Central memory CD8-positive, alpha-beta T cell (primary cell): ENCODE measurements around the gene KRTAP10-2.
"Not testable (repeated sequence)": the region's sequence is repeated elsewhere in the genome, so short reads cannot be mapped to it uniquely, and the experiment has no call there.

Source experiments
- ATAC-seq: fragments of 150-1000 bp; cut with Tn5 transposase; replicated peaks from 2 replicates; pipeline ENCODE4 v1.10.0; 2022; ENCODE audit warnings: mild to moderate bottlenecking, moderate FRiP score, moderate number of reproducible peaks; ENCODE audit not compliant: poor library complexity, severe bottlenecking; ENCODE audit errors: extremely low read depth
- DNase-seq, 2 donors: peaks; one replicate each; pipeline ENCODE4 v3.0.0; 2021; ENCODE audit warnings: low spot score in 2 of 2
- H3K27ac Mint-ChIP-seq: one replicate; pipeline ENCODE4 v1.8.0; 2022; ENCODE audit warnings: low read depth, mild to moderate bottlenecking, moderate library complexity, mixed read lengths
- H3K27me3 Mint-ChIP-seq: one replicate; pipeline ENCODE4 v1.8.0; 2022; ENCODE audit warnings: mixed read lengths
- H3K36me3 Mint-ChIP-seq: one replicate; pipeline ENCODE4 v1.8.0; 2022; ENCODE audit warnings: mild to moderate bottlenecking, moderate library complexity, mixed read lengths; ENCODE audit not compliant: insufficient read depth
- H3K4me1 Mint-ChIP-seq: one replicate; pipeline ENCODE4 v1.8.0; 2022; ENCODE audit warnings: mixed read lengths
- H3K4me3 Mint-ChIP-seq: one replicate; pipeline ENCODE4 v1.8.0; 2022; ENCODE audit warnings: mild to moderate bottlenecking, moderate library complexity, mixed read lengths
- H3K9me3 Mint-ChIP-seq: one replicate; pipeline ENCODE4 v1.8.0; 2022; ENCODE audit warnings: mixed read lengths

KRTAP10-2 gene

GRCh38 chr21:44550807-44551206 lies 498 bp downstream of the KRTAP10-2 start:
- ATAC-seq (no peak), DNase-seq (no peak)
- Mint-ChIP-seq H3K4me1 (peaks cover 33% of the 10 kb centered on the region), H3K4me3 (no peak overlapping the region), H3K27ac (peak overlapping the region; percentile 57), H3K36me3 (peaks cover 6% of the 10 kb centered on the region), H3K27me3 (no peaks in the 10 kb centered on the region), H3K9me3 (peaks cover 20% of the 10 kb centered on the region)

DNA sequence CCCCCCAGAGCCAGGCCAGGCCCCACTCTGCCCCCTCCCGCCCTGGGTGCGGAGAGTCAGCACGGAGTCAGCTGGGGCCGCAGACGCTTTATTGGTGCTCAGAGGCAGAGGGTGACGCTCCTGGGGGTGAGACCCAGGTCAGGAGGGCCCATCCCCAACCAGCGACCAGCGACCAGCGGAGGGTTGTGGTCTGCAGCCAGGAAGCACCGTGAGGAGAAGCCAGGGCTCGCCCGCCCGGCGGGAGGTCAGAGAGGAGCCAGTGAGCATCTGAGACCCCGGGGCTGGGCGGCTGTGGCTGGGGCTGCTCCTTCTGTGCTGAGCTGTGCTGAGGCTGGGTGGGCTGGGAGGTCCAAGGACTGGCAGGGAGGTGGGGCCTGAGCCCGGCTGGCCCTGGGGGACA lies 1.0 kb downstream of the KRTAP10-2 start:
- not testable (repeated sequence) for DNase-seq, H3K36me3 Mint-ChIP-seq, H3K4me3 Mint-ChIP-seq, H3K27me3 Mint-ChIP-seq, ATAC-seq
- H3K4me1 Mint-ChIP-seq = peaks cover 33% of the 10 kb centered on the region
- H3K27ac Mint-ChIP-seq = peak overlapping the region; percentile 57
- H3K9me3 Mint-ChIP-seq = peaks cover 23% of the 10 kb centered on the region

DNA sequence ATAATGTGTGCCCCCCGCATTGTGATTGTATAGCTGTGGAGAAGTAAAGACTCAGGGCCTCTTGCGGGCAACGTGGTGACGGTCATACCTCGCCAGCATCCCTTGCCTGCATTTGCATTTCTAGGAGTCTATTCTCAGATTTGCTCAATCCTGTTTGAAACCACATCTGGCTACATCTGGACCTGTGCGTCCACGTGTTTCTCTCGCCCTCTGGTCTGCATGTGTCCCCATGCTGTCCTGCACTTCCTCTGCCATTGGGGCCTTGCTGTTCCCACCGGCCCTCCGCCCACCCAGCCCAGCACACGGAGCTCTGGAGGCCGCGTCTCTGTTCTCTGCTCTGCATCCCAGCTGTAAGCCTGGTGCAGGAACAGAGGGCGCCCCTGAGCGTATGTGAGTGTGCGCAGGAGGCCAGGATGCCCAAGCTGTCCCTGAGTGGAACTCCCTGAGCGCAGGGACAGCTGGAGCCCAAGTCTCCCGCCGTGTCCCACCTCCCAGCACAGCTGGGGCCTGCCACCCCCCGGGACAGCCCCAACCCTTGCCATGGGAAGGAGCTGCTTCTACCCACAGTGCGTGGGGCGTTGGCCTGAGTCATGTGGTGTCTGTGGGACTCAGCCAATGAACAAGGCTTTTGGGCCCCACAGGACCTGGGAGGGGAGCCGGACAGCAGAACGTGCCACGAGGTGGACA lies 1.6 kb downstream of the KRTAP10-2 start:
- H3K27ac Mint-ChIP-seq = no peak overlapping the region
- ATAC-seq (no peak), DNase-seq (no peak)
- H3K27me3 Mint-ChIP-seq = no peaks in the 10 kb centered on the region
- peaks cover 6% of the 10 kb centered on the region for H3K36me3 Mint-ChIP-seq
- peaks cover 33% of the 10 kb centered on the region for H3K4me1 Mint-ChIP-seq
- H3K4me3 Mint-ChIP-seq = no peak overlapping the region
- peaks cover 23% of the 10 kb centered on the region for H3K9me3 Mint-ChIP-seq

DNA sequence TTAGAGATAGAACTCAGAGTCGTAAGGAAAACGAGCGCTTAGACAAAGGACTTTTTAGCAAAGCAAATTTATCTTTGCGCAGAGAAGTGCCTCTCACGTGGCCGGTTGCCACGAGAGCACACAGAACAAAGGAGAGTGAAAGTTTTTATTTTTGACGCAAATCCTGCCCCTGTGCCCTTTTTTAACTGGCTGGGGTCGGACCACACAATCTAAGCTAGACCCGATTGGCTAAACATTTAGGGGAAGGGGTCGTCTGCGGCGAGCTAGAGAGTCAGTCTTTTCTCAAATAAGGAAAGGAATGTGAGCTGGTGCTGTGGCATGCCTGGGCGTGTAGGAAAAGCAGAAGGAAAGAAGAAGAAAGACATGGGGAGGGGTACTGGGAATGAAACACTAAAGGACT lies 2.4 kb downstream of the KRTAP10-2 start:
- Mint-ChIP-seq H3K4me3 (no peak overlapping the region), H3K9me3 (peaks cover 23% of the 10 kb centered on the region), H3K27ac (peak overlapping the region; percentile 90), H3K36me3 (peaks cover 6% of the 10 kb centered on the region), H3K27me3 (no peaks in the 10 kb centered on the region), H3K4me1 (peaks cover 33% of the 10 kb centered on the region)
- no peak for ATAC-seq
- DNase-seq = no peak

DNA sequence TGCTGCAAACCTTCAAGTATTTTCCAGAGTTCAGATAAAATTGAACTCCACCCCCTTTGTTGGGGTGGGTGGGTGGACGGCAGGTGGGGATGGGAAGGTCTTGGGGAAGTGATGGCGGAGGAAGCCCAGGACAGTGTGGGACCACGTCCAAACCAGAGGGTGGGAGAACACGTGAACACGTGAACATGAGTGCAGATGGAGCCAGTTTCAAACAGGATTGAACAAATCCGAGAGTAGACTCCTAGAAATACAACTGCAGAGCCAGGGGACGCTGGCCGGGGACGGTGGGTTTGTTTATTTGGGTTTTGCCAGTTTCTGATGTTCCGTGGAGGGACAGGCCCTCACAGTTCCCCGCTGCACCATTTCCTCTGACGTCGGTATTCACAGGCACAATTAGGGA lies 2.9 kb downstream of the KRTAP10-2 start:
- peaks cover 33% of the 10 kb centered on the region for H3K4me1 Mint-ChIP-seq
- H3K27me3 Mint-ChIP-seq = no peaks in the 10 kb centered on the region
- ATAC-seq = no peak
- peak overlapping the region; percentile 90 for H3K27ac Mint-ChIP-seq
- DNase-seq = no peak
- H3K36me3 Mint-ChIP-seq = peaks cover 6% of the 10 kb centered on the region
- peak overlapping the region; percentile 69 for H3K4me3 Mint-ChIP-seq
- peaks cover 21% of the 10 kb centered on the region for H3K9me3 Mint-ChIP-seq

- no peaks in the 10 kb centered on the region for H3K27me3 Mint-ChIP-seq
- H3K4me3 Mint-ChIP-seq = peak overlapping the region; percentile 69
- H3K9me3 Mint-ChIP-seq = peaks cover 17% of the 10 kb centered on the region
- ATAC-seq = peak; percentile 86
- peaks cover 6% of the 10 kb centered on the region for H3K36me3 Mint-ChIP-seq
- DNase-seq = peak in 1 of 2 donors; percentile 16
- peaks cover 33% of the 10 kb centered on the region for H3K4me1 Mint-ChIP-seq
- peak overlapping the region; percentile 90 for H3K27ac Mint-ChIP-seq
Measured at GRCh38 chr21:44547656-44548331, 3.5 kb downstream of the KRTAP10-2 start.

DNA sequence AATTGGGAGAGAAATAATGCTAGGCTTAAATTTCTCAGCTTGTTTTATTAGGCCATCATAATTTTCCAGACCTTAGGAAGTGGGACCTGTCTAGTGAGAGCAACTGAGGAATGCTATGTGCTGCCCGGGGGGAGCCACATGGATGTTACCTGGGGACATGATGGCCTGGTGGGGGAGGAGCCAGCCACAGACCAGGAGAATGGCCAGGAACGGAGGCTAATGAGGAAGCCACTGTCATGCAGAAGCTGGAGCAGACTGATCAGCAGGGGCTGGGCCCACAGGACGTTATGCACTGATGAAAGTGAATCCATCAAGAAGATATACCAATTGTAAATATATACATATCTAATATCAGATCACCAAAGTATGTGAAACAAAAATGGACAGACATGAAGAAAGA lies 6.7 kb downstream of the KRTAP10-2 start:
- H3K27ac Mint-ChIP-seq = no peak overlapping the region
- H3K27me3 Mint-ChIP-seq = no peaks in the 10 kb centered on the region
- H3K4me3 Mint-ChIP-seq = no peak overlapping the region
- H3K9me3 Mint-ChIP-seq = peaks cover 17% of the 10 kb centered on the region
- H3K4me1 Mint-ChIP-seq = peaks cover 26% of the 10 kb centered on the region
- DNase-seq (no peak), ATAC-seq (no peak)
- peaks cover 3% of the 10 kb centered on the region for H3K36me3 Mint-ChIP-seq

DNA sequence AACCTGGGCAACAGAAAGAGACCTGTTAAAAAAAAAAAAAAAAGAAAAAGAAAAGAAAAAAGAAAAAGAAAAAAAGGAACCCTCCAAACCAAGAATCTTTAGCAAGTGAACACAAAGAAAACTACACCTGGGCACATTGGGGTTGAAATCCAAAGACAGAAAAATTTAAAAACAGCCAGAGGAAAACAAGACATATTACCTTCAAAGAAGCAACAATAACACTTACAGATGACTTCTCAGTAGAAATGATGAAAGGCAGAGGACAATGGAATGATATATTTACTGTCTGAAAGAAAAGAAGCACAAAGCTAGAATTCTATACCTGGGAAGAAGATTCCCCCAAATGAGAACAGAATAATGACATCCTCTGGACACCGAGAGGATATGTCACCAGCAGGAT lies 8.6 kb downstream of the KRTAP10-2 start:
- H3K4me1 Mint-ChIP-seq = peaks cover 12% of the 10 kb centered on the region

GRCh38 chr21:44540741-44541288 lies 10.5 kb downstream of the KRTAP10-2 start:
- ATAC-seq (no peak), DNase-seq (no peak)
- Mint-ChIP-seq H3K4me3 (no peak overlapping the region), H3K4me1 (no peaks in the 10 kb centered on the region), H3K27me3 (no peaks in the 10 kb centered on the region), H3K36me3 (no peaks in the 10 kb centered on the region), H3K9me3 (peaks cover 4% of the 10 kb centered on the region), H3K27ac (no peak overlapping the region)

More for the DNA sequence above, 8.6 kb downstream of the KRTAP10-2 start:
- Mint-ChIP-seq H3K27ac (no peak overlapping the region), H3K27me3 (no peaks in the 10 kb centered on the region), H3K9me3 (peaks cover 15% of the 10 kb centered on the region), H3K4me3 (no peak overlapping the region), H3K36me3 (peaks cover 2% of the 10 kb centered on the region)
- no peak for DNase-seq
- ATAC-seq = no peak

- H3K4me1 Mint-ChIP-seq = no peaks in the 10 kb centered on the region
- no peak for ATAC-seq
- no peaks in the 10 kb centered on the region for H3K27me3 Mint-ChIP-seq
- no peaks in the 10 kb centered on the region for H3K9me3 Mint-ChIP-seq
- no peak for DNase-seq
- H3K4me3 Mint-ChIP-seq = no peak within 1 kb of the TSS
- no peaks in the 10 kb centered on the region for H3K36me3 Mint-ChIP-seq
- no peak within 1 kb of the TSS for H3K27ac Mint-ChIP-seq
Measured at GRCh38 chr21:44539991-44540666, 11.2 kb downstream of the KRTAP10-2 start, which contains the start of gene KRTAP10-1. Gene KRTAP10-1, minus strand, starts transcription at chr21:44540195. Its CDS starts 45 bp downstream, at chr21:44540150.

DNA sequence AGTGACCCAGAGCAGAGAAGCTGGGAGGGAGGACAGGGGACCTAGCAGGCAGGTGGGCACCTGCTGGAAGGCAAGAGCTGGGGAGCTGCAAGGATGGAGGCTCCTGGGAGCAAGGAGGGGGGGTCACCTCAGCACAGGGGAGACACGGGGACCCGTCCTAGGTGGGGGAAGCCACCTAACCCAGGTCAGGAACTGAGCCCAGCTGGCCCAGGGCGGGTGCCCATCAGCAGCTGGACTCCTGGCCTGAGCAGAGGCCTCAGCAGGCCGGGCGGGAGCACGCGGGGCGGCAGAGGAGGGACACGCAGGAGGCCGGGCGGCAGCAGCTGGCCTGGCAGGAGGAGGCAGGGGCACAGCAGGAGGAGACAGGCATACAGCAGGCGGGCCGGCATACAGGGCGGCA lies 12.3 kb downstream of the KRTAP10-2 start:
- Mint-ChIP-seq H3K4me1 (no peaks in the 10 kb centered on the region), H3K36me3 (no peaks in the 10 kb centered on the region), H3K27ac (no peak overlapping the region), H3K9me3 (no peaks in the 10 kb centered on the region), H3K4me3 (no peak overlapping the region), H3K27me3 (no peaks in the 10 kb centered on the region)
- DNase-seq (peak in 1 of 2 donors; percentile 10), ATAC-seq (no peak)

DNA sequence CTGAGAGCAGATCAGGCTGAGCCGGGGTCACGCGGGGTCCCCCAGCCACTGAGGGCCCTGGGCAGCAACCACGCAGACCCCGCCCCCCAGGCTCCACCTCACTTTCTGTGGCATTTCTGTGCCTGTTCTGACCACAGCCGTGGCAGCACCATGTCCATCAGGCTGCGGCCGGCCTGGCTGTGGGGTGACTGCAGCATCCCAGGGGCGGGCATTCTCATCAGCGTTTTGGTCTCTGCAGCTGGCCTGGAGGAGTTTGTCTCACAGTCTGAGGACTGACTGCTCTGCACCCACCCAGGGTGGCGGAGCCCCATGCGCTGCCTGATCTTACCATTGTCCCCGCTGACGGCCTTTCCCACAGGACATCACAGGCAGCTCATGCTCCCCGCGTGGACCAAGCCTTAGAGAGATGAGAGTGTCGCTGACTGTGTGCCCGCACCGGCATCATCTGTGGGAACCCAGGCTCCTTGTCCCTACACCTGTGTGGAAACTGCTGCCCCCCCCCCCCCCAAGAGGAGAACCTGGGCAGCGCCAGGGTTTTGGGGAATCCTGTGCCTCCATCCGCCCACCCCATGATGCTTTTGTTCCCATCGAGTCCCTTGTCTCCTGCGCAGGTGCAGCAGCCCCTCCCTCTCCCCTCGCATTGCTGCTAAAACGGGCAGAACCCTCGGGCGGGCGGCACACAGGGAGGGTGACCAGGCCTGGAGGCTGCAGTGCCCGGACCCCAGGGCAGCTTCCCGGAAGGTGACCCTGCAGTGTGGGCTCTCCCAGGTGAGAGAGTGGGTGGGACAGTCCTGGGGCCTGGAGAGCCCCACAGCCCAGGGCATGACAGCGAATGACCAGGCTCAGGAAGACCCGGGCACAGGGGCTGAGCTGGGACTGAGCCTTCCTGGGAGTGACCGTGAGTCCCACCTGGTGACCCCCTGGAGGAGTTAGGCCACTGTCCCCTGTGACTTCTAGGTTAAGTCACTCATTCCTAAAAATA lies 13.1 kb downstream of the KRTAP10-2 start:
- H3K4me1 Mint-ChIP-seq = no peaks in the 10 kb centered on the region
- H3K9me3 Mint-ChIP-seq = no peaks in the 10 kb centered on the region
- no peak overlapping the region for H3K4me3 Mint-ChIP-seq
- H3K36me3 Mint-ChIP-seq = no peaks in the 10 kb centered on the region
- ATAC-seq = no peak
- DNase-seq = peak in 1 of 2 donors; percentile 4
- H3K27me3 Mint-ChIP-seq = no peaks in the 10 kb centered on the region
- no peak overlapping the region for H3K27ac Mint-ChIP-seq
